ENCODE results near the gene MAP3K2. TPM values are rescaled to one million over a fixed set of nuclear protein-coding genes. Genes with fewer than 3 reads are reported as not detected.

Gene MAP3K2
- total RNA-seq, 2 donors from 2014 or later, result 91.0 to 100 TPM

GRCh38 chr2:127320586-127321275 is 67.0 kb downstream of the MAP3K2 start:
- H3K9me3 ChIP-seq (ENCODE audit: control insufficient read depth, low read length, poor library complexity, severe bottlenecking), result no peaks in the 10 kb centered on the region
- DNase-seq, result no peak
- Mint-ChIP-seq H3K4me1 (no peaks in the 10 kb centered on the region), H3K27ac (no peak overlapping the region), H3K27me3 (no peaks in the 10 kb centered on the region), H3K4me3 (no peak overlapping the region), H3K36me3 (ENCODE audit: low read depth) (peaks cover 5% of the 10 kb centered on the region)
- ATAC-seq, result no peak

- H3K4me3 Mint-ChIP-seq, result no peak overlapping the region
- H3K4me1 Mint-ChIP-seq, result no peaks in the 10 kb centered on the region
- peaks cover 5% of the 10 kb centered on the region for H3K36me3 Mint-ChIP-seq (ENCODE audit: low read depth)
- DNase-seq (no peak), ATAC-seq (no peak)
- no peaks in the 10 kb centered on the region for H3K27me3 Mint-ChIP-seq
- no peak overlapping the region for H3K27ac Mint-ChIP-seq
- H3K9me3 ChIP-seq (ENCODE audit: control insufficient read depth, low read length, poor library complexity, severe bottlenecking), result no peaks in the 10 kb centered on the region
Observed at GRCh38 chr2:127320067-127320466, 67.7 kb downstream of the MAP3K2 start.

DNA sequence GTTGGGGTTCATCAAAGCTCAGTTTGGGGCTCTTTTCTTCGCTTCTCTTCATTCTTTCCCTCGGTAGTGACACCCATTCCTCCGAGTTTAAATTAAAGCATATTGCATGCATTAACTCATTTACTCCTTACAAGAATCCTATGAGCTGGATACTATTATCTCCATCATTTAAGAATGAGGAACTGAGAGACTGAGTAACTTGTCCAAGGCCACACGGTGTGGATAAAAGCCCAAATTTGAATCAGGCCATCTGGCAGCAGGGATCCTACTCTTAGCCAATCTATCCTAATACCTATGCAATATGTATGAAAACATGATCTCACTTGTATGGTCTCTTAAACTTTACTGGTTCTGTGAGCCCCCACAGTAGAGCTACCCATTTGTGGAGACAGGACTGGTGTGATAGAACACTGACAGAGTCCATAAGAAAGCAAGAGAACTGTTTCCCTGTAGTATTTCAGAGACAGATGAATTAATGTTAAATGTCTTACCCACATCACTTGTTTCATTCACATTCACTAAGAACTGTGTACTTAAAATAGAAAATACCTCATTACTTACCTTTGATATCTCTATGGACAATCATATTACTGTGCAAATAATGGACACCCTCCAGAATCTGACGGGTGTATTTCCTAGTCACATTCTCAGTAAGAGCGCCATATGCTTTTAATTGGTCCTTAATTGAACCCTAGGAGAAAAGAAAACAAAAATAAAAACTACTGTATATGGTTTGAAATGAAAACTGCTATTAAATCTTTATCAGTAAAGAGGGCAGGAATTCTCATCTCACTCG is 73.4 kb downstream of the MAP3K2 start:
- no peaks in the 10 kb centered on the region for H3K36me3 Mint-ChIP-seq (ENCODE audit: low read depth)
- ATAC-seq (no peak), DNase-seq (no peak)
- H3K27ac Mint-ChIP-seq, result no peak overlapping the region
- H3K27me3 Mint-ChIP-seq, result no peaks in the 10 kb centered on the region
- H3K9me3 ChIP-seq (ENCODE audit: control insufficient read depth, low read length, poor library complexity, severe bottlenecking), result no peaks in the 10 kb centered on the region
- H3K4me3 Mint-ChIP-seq, result no peak overlapping the region
- no peaks in the 10 kb centered on the region for H3K4me1 Mint-ChIP-seq

DNA sequence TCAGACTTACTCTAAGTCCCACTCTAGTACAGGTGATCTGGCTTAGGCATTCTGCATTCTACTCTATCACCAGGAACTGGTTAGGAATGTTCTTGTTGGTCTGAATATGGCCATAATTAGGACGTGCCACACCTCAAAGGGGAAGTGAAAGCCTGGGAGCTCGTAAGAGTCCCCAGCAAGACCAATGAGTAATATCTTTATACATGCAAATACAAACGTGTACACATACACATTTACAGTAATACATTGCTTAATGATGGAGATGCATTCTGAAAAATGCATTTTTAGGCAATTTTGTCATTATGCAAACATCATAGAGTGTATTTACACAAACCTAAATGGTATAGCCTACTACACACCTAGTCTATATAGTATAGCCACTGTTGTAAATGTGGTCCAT is 74.4 kb downstream of the MAP3K2 start:
- Mint-ChIP-seq H3K4me1 (no peaks in the 10 kb centered on the region), H3K36me3 (ENCODE audit: low read depth) (no peaks in the 10 kb centered on the region), H3K27ac (peak overlapping the region; percentile 47), H3K27me3 (no peaks in the 10 kb centered on the region), H3K4me3 (no peak overlapping the region)
- no peak for DNase-seq
- H3K9me3 ChIP-seq (ENCODE audit: control insufficient read depth, low read length, poor library complexity, severe bottlenecking), result no peaks in the 10 kb centered on the region
- ATAC-seq, result no peak

DNA sequence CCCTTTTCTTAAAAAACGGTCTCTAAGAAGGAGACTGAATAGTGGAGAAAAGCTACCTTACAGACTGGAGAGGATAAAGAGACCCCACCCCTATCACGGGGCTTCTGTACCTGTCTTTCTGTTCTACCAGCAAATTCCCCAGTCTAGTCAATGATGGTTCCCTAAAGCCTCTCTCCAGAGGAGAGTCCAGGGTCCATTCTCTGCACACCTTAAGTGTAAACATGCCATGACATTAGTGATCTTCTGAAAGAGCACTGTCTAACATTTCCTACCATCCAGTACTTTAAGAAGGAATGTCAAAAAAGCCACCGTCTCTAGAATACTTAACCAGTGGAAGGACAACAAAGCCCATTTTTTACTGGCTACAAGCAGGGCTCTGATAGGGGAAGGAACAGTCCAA is 76.8 kb downstream of the MAP3K2 start:
- Mint-ChIP-seq H3K4me1 (no peaks in the 10 kb centered on the region), H3K4me3 (no peak overlapping the region), H3K27me3 (no peaks in the 10 kb centered on the region), H3K27ac (peak overlapping the region; percentile 67), H3K36me3 (ENCODE audit: low read depth) (peaks cover 2% of the 10 kb centered on the region)
- no peaks in the 10 kb centered on the region for H3K9me3 ChIP-seq (ENCODE audit: control insufficient read depth, low read length, poor library complexity, severe bottlenecking)
- ATAC-seq (no peak), DNase-seq (no peak)

DNA sequence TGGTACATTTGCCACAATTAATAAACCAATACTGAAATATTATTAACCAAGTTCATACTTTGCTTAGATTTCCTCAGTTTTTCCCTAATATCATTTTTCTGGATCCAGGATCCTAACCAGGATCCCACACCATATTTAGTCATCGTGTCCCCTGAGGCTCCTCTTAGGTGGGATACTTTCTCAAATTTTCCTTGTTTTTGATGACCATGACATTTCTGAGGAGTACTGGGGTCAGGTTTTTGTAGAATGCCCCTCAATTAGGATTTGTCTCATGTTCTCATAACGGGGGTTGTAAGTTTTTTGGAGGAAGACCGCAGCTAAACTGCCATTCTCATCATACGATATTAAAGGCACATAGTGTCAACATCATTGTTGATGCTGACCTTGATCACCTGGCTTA is 78.3 kb downstream of the MAP3K2 start:
- Mint-ChIP-seq H3K4me1 (no peaks in the 10 kb centered on the region), H3K27me3 (no peaks in the 10 kb centered on the region), H3K4me3 (no peak overlapping the region), H3K36me3 (ENCODE audit: low read depth) (peaks cover 2% of the 10 kb centered on the region), H3K27ac (no peak overlapping the region)
- DNase-seq (no peak), ATAC-seq (no peak)
- no peaks in the 10 kb centered on the region for H3K9me3 ChIP-seq (ENCODE audit: control insufficient read depth, low read length, poor library complexity, severe bottlenecking)

- no peak for DNase-seq
- H3K36me3 Mint-ChIP-seq (ENCODE audit: low read depth), result peaks cover 2% of the 10 kb centered on the region
- no peaks in the 10 kb centered on the region for H3K27me3 Mint-ChIP-seq
- H3K27ac Mint-ChIP-seq, result no peak overlapping the region
- no peaks in the 10 kb centered on the region for H3K4me1 Mint-ChIP-seq
- H3K9me3 ChIP-seq (ENCODE audit: control insufficient read depth, low read length, poor library complexity, severe bottlenecking), result no peaks in the 10 kb centered on the region
- no peak overlapping the region for H3K4me3 Mint-ChIP-seq
- ATAC-seq, result no peak
Observed at GRCh38 chr2:127308586-127309138, 79.1 kb downstream of the MAP3K2 start.

DNA sequence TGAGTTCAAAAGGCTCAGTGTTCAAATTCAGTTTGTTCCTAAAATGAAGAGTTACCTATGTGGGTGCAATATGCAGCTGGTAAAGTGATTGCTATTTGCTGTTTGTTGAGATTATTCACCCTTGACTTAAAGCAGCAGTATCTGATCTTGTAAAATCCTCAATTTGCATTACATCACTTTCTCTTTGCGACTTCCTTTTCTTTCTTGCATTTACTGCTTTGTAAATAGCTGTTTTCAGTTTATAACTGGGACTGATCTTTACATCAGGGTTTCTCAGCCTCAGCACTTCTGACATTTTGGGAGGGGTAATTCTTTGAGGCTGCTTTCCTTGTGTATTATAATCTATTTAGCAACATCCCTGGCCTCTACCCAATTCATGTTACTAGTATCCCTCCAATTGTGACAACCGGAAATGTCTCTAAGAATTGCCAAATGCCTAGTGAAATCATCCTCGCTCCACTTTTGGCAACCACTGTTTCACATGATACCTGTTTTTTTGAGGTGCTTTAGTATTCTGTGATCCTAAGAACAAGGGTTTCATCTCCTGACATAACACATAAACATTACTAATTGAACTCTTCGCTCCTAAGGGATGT is 81.7 kb downstream of the MAP3K2 start:
- no peak overlapping the region for H3K27ac Mint-ChIP-seq
- ATAC-seq, result no peak
- no peaks in the 10 kb centered on the region for H3K27me3 Mint-ChIP-seq
- peaks cover 2% of the 10 kb centered on the region for H3K36me3 Mint-ChIP-seq (ENCODE audit: low read depth)
- no peaks in the 10 kb centered on the region for H3K9me3 ChIP-seq (ENCODE audit: control insufficient read depth, low read length, poor library complexity, severe bottlenecking)
- no peak overlapping the region for H3K4me3 Mint-ChIP-seq
- DNase-seq, result no peak
- H3K4me1 Mint-ChIP-seq, result peaks cover 2% of the 10 kb centered on the region

- ATAC-seq, result no peak
- peaks cover 2% of the 10 kb centered on the region for H3K36me3 Mint-ChIP-seq (ENCODE audit: low read depth)
- no peaks in the 10 kb centered on the region for H3K9me3 ChIP-seq (ENCODE audit: control insufficient read depth, low read length, poor library complexity, severe bottlenecking)
- H3K4me3 Mint-ChIP-seq, result no peak overlapping the region
- no peak for DNase-seq
- peaks cover 2% of the 10 kb centered on the region for H3K4me1 Mint-ChIP-seq
- no peaks in the 10 kb centered on the region for H3K27me3 Mint-ChIP-seq
- H3K27ac Mint-ChIP-seq, result no peak overlapping the region
Observed at GRCh38 chr2:127302168-127302567, 85.6 kb downstream of the MAP3K2 start.

- ATAC-seq (peak; percentile 92), DNase-seq (peak; percentile 56 to 68 (median 65))
- Mint-ChIP-seq H3K36me3 (ENCODE audit: low read depth) (peaks cover 9% of the 10 kb centered on the region), H3K4me3 (peak within 1 kb of the TSS; percentile 97), H3K27ac (peak within 1 kb of the TSS; percentile 94), H3K27me3 (no peaks in the 10 kb centered on the region), H3K4me1 (peaks cover 21% of the 10 kb centered on the region)
- no peaks in the 10 kb centered on the region for H3K9me3 ChIP-seq (ENCODE audit: control insufficient read depth, low read length, poor library complexity, severe bottlenecking)
Observed at GRCh38 chr2:127293748-127294562, 93.8 kb downstream of the MAP3K2 start, which contains the start of gene ERCC3. ERCC3 (minus strand) TSS chr2:127294144; CDS start chr2:127294081, 63 bp downstream.

DNA sequence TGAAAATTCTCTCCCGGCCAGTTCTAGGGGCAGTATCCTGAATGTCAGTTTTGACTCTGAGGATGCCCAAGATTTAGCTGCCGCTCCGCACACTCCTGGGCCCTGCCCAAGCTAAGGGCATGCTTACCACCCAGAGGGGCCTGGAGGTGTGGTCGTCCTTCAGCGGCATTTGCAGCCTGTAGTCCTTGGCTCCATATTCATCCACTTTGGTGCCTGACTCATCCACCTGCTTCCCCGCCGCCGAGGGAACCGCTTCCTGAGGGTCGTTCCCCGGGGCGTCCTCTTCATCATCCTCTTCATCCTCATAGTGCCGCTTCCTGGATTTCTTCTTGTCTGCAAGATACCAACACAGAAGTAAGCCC is 94.4 kb downstream of the MAP3K2 start:
- DNase-seq, result no peak
- peaks cover 15% of the 10 kb centered on the region for H3K36me3 Mint-ChIP-seq (ENCODE audit: low read depth)
- H3K9me3 ChIP-seq (ENCODE audit: control insufficient read depth, low read length, poor library complexity, severe bottlenecking), result no peaks in the 10 kb centered on the region
- H3K27me3 Mint-ChIP-seq, result no peaks in the 10 kb centered on the region
- ATAC-seq, result peak; percentile 1
- peaks cover 21% of the 10 kb centered on the region for H3K4me1 Mint-ChIP-seq
- H3K27ac Mint-ChIP-seq, result peak overlapping the region; percentile 94
- peak overlapping the region; percentile 97 for H3K4me3 Mint-ChIP-seq

DNA sequence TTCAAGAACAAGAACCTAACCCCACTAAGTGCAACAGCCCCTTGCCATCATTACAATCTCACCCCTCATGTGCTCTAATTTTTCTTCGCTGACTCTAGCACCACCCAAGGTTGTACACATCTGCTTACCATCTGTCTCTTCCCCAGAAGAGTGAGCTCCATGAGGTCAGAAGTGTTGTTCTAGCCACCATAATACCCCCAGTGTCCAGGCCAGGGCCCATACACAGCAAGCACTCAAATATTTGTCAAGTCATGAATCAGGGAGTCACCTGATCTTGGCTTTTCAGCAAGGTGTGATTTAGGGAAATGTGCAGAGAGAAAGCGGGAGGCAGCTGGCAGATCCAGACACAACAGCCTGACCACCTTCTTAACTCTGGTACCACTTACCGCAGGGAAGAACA is 99.5 kb downstream of the MAP3K2 start:
- Mint-ChIP-seq H3K4me1 (peaks cover 14% of the 10 kb centered on the region), H3K27ac (peak overlapping the region; percentile 19), H3K36me3 (ENCODE audit: low read depth) (peaks cover 22% of the 10 kb centered on the region), H3K27me3 (no peaks in the 10 kb centered on the region), H3K4me3 (no peak overlapping the region)
- no peaks in the 10 kb centered on the region for H3K9me3 ChIP-seq (ENCODE audit: control insufficient read depth, low read length, poor library complexity, severe bottlenecking)
- ATAC-seq (no peak), DNase-seq (no peak)

DNA sequence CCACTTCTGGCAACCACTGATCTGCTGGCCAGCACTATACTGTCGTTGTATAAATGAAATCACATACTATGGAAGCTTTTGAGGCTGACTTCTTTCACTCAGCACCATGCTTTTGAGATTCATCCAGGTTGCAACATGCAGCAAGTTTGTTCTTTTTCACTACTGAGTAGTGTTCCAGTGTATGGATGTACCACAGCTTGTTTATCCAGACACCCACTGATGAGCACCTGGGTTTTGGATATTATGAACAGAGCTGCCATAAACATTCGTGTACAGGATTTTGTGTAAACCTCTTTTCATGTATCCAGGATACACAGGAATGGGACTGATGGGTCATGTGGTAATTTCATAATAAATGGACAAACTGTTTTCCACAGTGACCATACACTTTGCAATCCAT is 104.5 kb downstream of the MAP3K2 start:
- no peaks in the 10 kb centered on the region for H3K9me3 ChIP-seq (ENCODE audit: control insufficient read depth, low read length, poor library complexity, severe bottlenecking)
- Mint-ChIP-seq H3K36me3 (ENCODE audit: low read depth) (peaks cover 19% of the 10 kb centered on the region), H3K27me3 (no peaks in the 10 kb centered on the region), H3K4me3 (no peak overlapping the region), H3K4me1 (peaks cover 15% of the 10 kb centered on the region), H3K27ac (no peak overlapping the region)
- DNase-seq (no peak), ATAC-seq (no peak)

All from T-helper 17 cell (primary cell).